WTC11 (cell line): ENCODE results near the gene ZIC5.

Experiments used
- IRF2 ChIP-seq: sonication (generic); formaldehyde crosslinking; IDR thresholded peaks from 2 replicates; pipeline ENCODE4 v1.8.0; 2022; ENCODE audit warnings: low read depth, missing genetic modification reagents, borderline replicate concordance
- ZNF396 ChIP-seq: fragments of 250-450 bp; sonication (Bioruptor Pico); IDR thresholded peaks from 2 replicates; pipeline ENCODE4 v1.8.0; 2021; ENCODE audit warnings: mild to moderate bottlenecking, moderate library complexity, borderline replicate concordance
- TF ChIP-seq, protein P1 (sequence below): fragments of 200-600 bp; IDR thresholded peaks from 2 replicates; pipeline ENCODE4 v1.8.0; 2022; ENCODE audit warnings: antibody characterized with exemption

DNA sequence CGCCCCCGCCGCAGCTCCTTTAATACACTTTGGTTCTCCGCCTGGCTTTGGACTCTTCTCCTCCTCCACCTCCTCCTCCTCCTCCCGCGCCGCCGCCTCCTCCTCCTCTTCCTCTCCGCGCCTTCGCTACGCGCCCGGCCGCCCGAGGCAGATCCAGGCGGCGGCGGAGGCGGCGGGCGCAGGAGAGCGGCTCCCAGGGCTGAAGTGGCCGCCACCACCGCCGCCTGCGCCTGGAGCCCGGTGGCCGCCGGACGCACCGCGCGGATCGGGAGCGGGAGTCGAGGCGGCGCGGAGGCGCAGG is 10.1 kb upstream of the ZIC5 start, which contains the start of gene ZIC2:
- TF ChIP-seq, protein P1, sequence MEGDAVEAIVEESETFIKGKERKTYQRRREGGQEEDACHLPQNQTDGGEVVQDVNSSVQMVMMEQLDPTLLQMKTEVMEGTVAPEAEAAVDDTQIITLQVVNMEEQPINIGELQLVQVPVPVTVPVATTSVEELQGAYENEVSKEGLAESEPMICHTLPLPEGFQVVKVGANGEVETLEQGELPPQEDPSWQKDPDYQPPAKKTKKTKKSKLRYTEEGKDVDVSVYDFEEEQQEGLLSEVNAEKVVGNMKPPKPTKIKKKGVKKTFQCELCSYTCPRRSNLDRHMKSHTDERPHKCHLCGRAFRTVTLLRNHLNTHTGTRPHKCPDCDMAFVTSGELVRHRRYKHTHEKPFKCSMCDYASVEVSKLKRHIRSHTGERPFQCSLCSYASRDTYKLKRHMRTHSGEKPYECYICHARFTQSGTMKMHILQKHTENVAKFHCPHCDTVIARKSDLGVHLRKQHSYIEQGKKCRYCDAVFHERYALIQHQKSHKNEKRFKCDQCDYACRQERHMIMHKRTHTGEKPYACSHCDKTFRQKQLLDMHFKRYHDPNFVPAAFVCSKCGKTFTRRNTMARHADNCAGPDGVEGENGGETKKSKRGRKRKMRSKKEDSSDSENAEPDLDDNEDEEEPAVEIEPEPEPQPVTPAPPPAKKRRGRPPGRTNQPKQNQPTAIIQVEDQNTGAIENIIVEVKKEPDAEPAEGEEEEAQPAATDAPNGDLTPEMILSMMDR: no peak
- TF ChIP-seq IRF2 (CRISPR knock-in tag) (no peak), ZNF396 (CRISPR knock-in tag) (no peak)
